GM12878 (cell line): Measurements from ENCODE around the gene AJUBA. TPM values are rescaled to one million over a fixed set of nuclear protein-coding genes. Genes with fewer than 3 reads are reported as not detected.

Source experiments
- ATAC-seq: fragments of 200-7000 bp; cut with Tn5 transposase; 3 replicates; pipeline ENCODE4 v1.9.1; 2020; ENCODE audit warnings: mild to moderate bottlenecking, moderate library complexity
- BruUV-seq: library from RNA; stranded (reverse); fragments of 400-500 nt; replicated peaks from 2 replicates; lab custom pipeline; 2021; lab: Mats Ljungman, UMichigan
- CTCF ChIA-PET: fragments of 300-600 bp; sonication (Branson Sonifier 250); formaldehyde crosslinking; extraction: SDS; loops from one replicate; lab custom pipeline; 2021; ENCODE audit warnings: inconsistent platforms; lab: Yijun Ruan, JAX
- POLR2A ChIA-PET: fragments of 350-600 bp; formaldehyde crosslinking; extraction: SDS; loops from one replicate; lab custom pipeline; 2021; ENCODE audit warnings: inconsistent platforms; lab: Charles Lee
- RAD21 ChIA-PET: fragments of 300-600 bp; sonication (Branson Sonifier 250); formaldehyde crosslinking; loops from one replicate; lab custom pipeline; 2023; ENCODE audit warnings: antibody characterized with exemption; ENCODE audit not compliant: unreplicated experiment; lab: Charles Lee
- SMC1A ChIA-PET: fragments of 300-600 bp; sonication (Branson Sonifier 250); formaldehyde crosslinking; loops from one replicate; lab custom pipeline; 2023; ENCODE audit not compliant: unreplicated experiment, uncharacterized antibody; lab: Charles Lee
- DNase-seq: peaks from one replicate; pipeline ENCODE4 v3.0.0-alpha.2; 2011; ENCODE audit warnings: low read depth, low spot score
- FAIRE-seq: peaks from 3 replicates; lab custom pipeline; 2011; peaks lifted over from hg19 to GRCh38; lab: Jason Lieb, UNC
- H2AFZ ChIP-seq: 2 replicates; pipeline ENCODE4 v1.6.0; 2011; ENCODE audit warnings: low read depth, low read length, control low read depth; ENCODE audit not compliant: control insufficient read depth
- H3K27ac ChIP-seq: 2 replicates; pipeline ENCODE4 v1.5.1; 2011; ENCODE audit warnings: control low read depth; ENCODE audit not compliant: control insufficient read depth, insufficient read depth
- H3K27me3 ChIP-seq, 2 experiments: replicated peaks in 1 of 2; 2 replicates each; pipeline versions ENCODE4 v1.6.0 to v1.6.1; 2011; ENCODE audit warnings: low read length in 1 of 2; ENCODE audit not compliant: control insufficient read depth in 2 of 2, insufficient read depth in 2 of 2
- H3K36me3 ChIP-seq, 2 experiments: 2 replicates each; pipeline ENCODE4 v1.5.1; 2011; ENCODE audit warnings: low read length in 1 of 2; ENCODE audit not compliant: control insufficient read depth in 2 of 2, insufficient read depth in 2 of 2
- H3K4me1 ChIP-seq: 2 replicates; pipeline ENCODE4 v1.6.1; 2011; ENCODE audit warnings: mild to moderate bottlenecking, low read length, moderate library complexity, mixed read lengths; ENCODE audit not compliant: control insufficient read depth, insufficient read depth
- H3K4me2 ChIP-seq: 2 replicates; pipeline ENCODE4 v1.6.0; 2011; ENCODE audit warnings: control low read depth; ENCODE audit not compliant: control insufficient read depth, insufficient read depth
- H3K4me3 ChIP-seq: fragments of 200-600 bp; sonication (generic); 2 replicates; pipeline ENCODE4 v1.5.1; 2016
- H3K79me2 ChIP-seq: 2 replicates; pipeline ENCODE4 v1.6.0; 2011; ENCODE audit warnings: low read length; ENCODE audit not compliant: control insufficient read depth, insufficient read depth
- H3K9ac ChIP-seq: 2 replicates; pipeline ENCODE4 v1.8.0; 2011; ENCODE audit warnings: low read length, control low read depth, mixed read lengths; ENCODE audit not compliant: control insufficient read depth, insufficient read depth
- H3K9me3 ChIP-seq: replicated peaks from 3 replicates; pipeline ENCODE4 v1.5.1; 2011; ENCODE audit warnings: mild to moderate bottlenecking, low read length; ENCODE audit not compliant: control insufficient read depth, insufficient read depth
- H4K20me1 ChIP-seq: 2 replicates; pipeline ENCODE4 v1.6.0; 2011; ENCODE audit not compliant: control insufficient read depth, insufficient read depth
- ATF2 ChIP-seq: IDR thresholded peaks from 2 replicates; pipeline ENCODE4 v1.6.1; 2012; ENCODE audit warnings: low read length, inconsistent platforms
- BHLHE40 ChIP-seq, 2 experiments: fragments of 450-650 bp in 1 of 2; IDR thresholded peaks; 2 replicates each; pipeline ENCODE4 v1.6.1; 2011 to 2017; ENCODE audit warnings: low read depth in 2 of 2, borderline replicate concordance in 1 of 2, improper control_type of control experiment in 1 of 2, low read length in 1 of 2, mild to moderate bottlenecking in 1 of 2
- CTCF ChIP-seq, 3 experiments: IDR thresholded peaks in 2 of 3; conservative IDR thresholded peaks in 1 of 3; 2 replicates each; pipeline ENCODE4 v1.5.1; 2011; ENCODE audit warnings: low read depth in 3 of 3, low read length in 3 of 3, mild to moderate bottlenecking in 3 of 3, control low read depth in 2 of 3, moderate library complexity in 2 of 3, inconsistent platforms in 1 of 3, mixed read lengths in 1 of 3; ENCODE audit not compliant: control insufficient read depth in 2 of 3, insufficient read depth in 1 of 3; ENCODE audit errors: extremely low read depth in 1 of 3
- EGR1 ChIP-seq, 2 experiments: IDR thresholded peaks; 1 replicate in 1 of 2; 2 replicates in 1 of 2; pipeline ENCODE4 v1.6.1; 2011 to 2012; ENCODE audit warnings: low read depth in 2 of 2, low read length in 2 of 2, borderline replicate concordance in 1 of 2, mild to moderate bottlenecking in 1 of 2, moderate library complexity in 1 of 2
- KDM1A ChIP-seq: fragments of 200-600 bp; sonication (generic); IDR thresholded peaks from 2 replicates; pipeline ENCODE4 v1.6.1; 2016; ENCODE audit warnings: borderline replicate concordance
- MYC ChIP-seq: IDR thresholded peaks from 2 replicates; pipeline ENCODE4 v1.6.1; 2011; ENCODE audit warnings: mild to moderate bottlenecking, low read length, moderate library complexity, inconsistent platforms; ENCODE audit not compliant: insufficient read depth, insufficient replicate concordance, insufficient read length, severe bottlenecking
- NFXL1 ChIP-seq: fragments of 450-650 bp; IDR thresholded peaks from 2 replicates; pipeline ENCODE4 v1.6.1; 2017; ENCODE audit warnings: antibody characterized with exemption, mild to moderate bottlenecking, borderline replicate concordance
- PAX8 ChIP-seq: fragments of 450-650 bp; IDR thresholded peaks from 2 replicates; pipeline ENCODE4 v1.6.1; 2017; ENCODE audit warnings: mild to moderate bottlenecking, moderate library complexity
- RAD21 ChIP-seq: IDR thresholded peaks from 2 replicates; pipeline ENCODE4 v1.6.1; 2011; ENCODE audit warnings: mild to moderate bottlenecking, low read depth, low read length, moderate library complexity; ENCODE audit not compliant: insufficient read depth
- SMARCA5 ChIP-seq: fragments of 450-650 bp; IDR thresholded peaks from 2 replicates; pipeline ENCODE4 v1.6.1; 2017; ENCODE audit warnings: mild to moderate bottlenecking
- SMC3 ChIP-seq: IDR thresholded peaks from 2 replicates; pipeline ENCODE4 v1.6.1; 2011; ENCODE audit warnings: low read length, improper control_type of control experiment, borderline replicate concordance
- WRNIP1 ChIP-seq: IDR thresholded peaks from 2 replicates; pipeline ENCODE4 v1.6.1; 2011; ENCODE audit warnings: low read depth, low read length, improper control_type of control experiment, borderline replicate concordance
- YY1 ChIP-seq: IDR thresholded peaks from 2 replicates; pipeline ENCODE4 v1.6.1; 2011; ENCODE audit warnings: low read depth, mild to moderate bottlenecking, low read length
- ZBED1 ChIP-seq: IDR thresholded peaks from 2 replicates; pipeline ENCODE4 v1.6.1; 2016; ENCODE audit warnings: borderline replicate concordance
- ZNF274 ChIP-seq: IDR thresholded peaks from one replicate; pipeline ENCODE4 v1.8.0; 2011; ENCODE audit not compliant: insufficient read length, insufficient read depth
- WGBS: methylation state at CpG from one replicate; pipeline ENCODE4 v1.1.6; 2016; ENCODE audit warnings: low lambda C conversion rate; ENCODE audit not compliant: insufficient replicate concordance, insufficient coverage; ENCODE audit errors: missing lambda C conversion rate; 5-methylcytosine and 5-hydroxymethylcytosine counted together
- in situ Hi-C: fragments of 300-500 bp; cut with MboI; formaldehyde crosslinking; loops from 9 replicates; pipeline ENCODE4 v1.14.3; 2018; ENCODE audit warnings: mixed read lengths
- intact Hi-C: fragments of 100-400 bp; cut with micrococcal nuclease; formaldehyde crosslinking; loops from one replicate; pipeline ENCODE4 v1.14.2; 2022; ENCODE audit not compliant: unreplicated experiment
- polyA plus RNA-seq, 11 experiments: library from polyadenylated mRNA; depleted of rRNA in 4 of 11; unstranded in 6 of 11; stranded (reverse) in 5 of 11; fragments of >200 nt; fragmentation: Nextera tagmentation in 4 of 11; fragmentation: Illumina TruSeq in 1 of 11; extraction: Ambion mirVana in 4 of 11; extraction: Trizol in 1 of 11; gene quantifications; 1 replicate in 1 of 11; 2 replicates in 10 of 11; pipeline versions ENCODE4 v1.2.1 to v1.2.3, GENCODE V29; 2011 to 2016; ENCODE audit warnings: inconsistent platforms in 2 of 11, missing spikeins in 2 of 11, low read depth in 1 of 11
- total RNA-seq, 4 experiments: library from RNA; depleted of rRNA in 3 of 4; stranded (reverse); fragments of >200 nt in 3 of 4; fragmentation: Illumina TruSeq in 1 of 4; extraction: Trizol in 1 of 4; gene quantifications; 2 replicates each; pipeline versions ENCODE4 v1.2.1 to v1.2.3, GENCODE V29; 2013 to 2021

Gene AJUBA
- total and polyA plus RNA-seq, 10 of the 15 experiments (the other 5 are each of a cell fraction or from before 2014, with no cell fraction given) = 0.03 to 18.1 (median 0.36) TPM; not detected in 1

GRCh38 chr14:22986508-22987054 is 4.2 kb upstream of the AJUBA start:
- in situ Hi-C loops = no loop called here
- peak; percentile 90 for ATAC-seq
- RAD21 ChIA-PET = interaction anchor here (0.6 to 9.1 kb wide), 39 partner anchors 9 to 416 kb away, joined by 3 to 224 read pairs (median 4); partner anchors contain the start of genes ACIN1, C14orf119, CDH24 and HAUS4

More at GRCh38 chr14:22986508-22987054, 4.2 kb upstream of the AJUBA start:
- peak; percentile 61; the same call in 1 of the 2 replicates for TF ChIP-seq WRNIP1
- peak; percentile 94 for TF ChIP-seq SMC3
- no peak for TF ChIP-seq EGR1 (IDR thresholded peaks at IDR 0.05; ENCODE audit: borderline replicate concordance in 1 of 2, low read depth in 2 of 2, low read length in 2 of 2)
- TF ChIP-seq SMARCA5 = peak; percentile 69; the same call in 1 of the 2 replicates
- TF ChIP-seq CTCF (IDR thresholded peaks at IDR 0.05 in 2 of 3, conservative IDR thresholded peaks at IDR 0.05 in 1 of 3; ENCODE audit: control insufficient read depth in 2 of 3, extremely low read depth in 1 of 3, insufficient read depth in 1 of 3, low read depth in 3 of 3, low read length in 3 of 3) = peak; percentile 85 to 94 (median 93)
- 0 out of 4 replicates have a peak, but pooled peaks have one; percentile 6 to 29 for TF ChIP-seq BHLHE40 (IDR thresholded peaks at IDR 0.05; ENCODE audit: borderline replicate concordance in 1 of 2, low read depth in 2 of 2, low read length in 1 of 2)
- peak; percentile 67; the same call in 1 of the 2 replicates for TF ChIP-seq YY1
- no peak for TF ChIP-seq PAX8
- no peak for TF ChIP-seq MYC
- no peak for TF ChIP-seq ZNF274
- TF ChIP-seq ZBED1 = no peak
- TF ChIP-seq RAD21 = peak; percentile 95
- no peak for TF ChIP-seq ATF2
- no peak for TF ChIP-seq NFXL1
- TF ChIP-seq KDM1A = no peak
- DNase-seq (no peak), FAIRE-seq (peak; percentile 95)
- WGBS = 26% methylated on average over 5 of the region's 5 CpGs
- no peaks in the 10 kb centered on the region for H4K20me1 ChIP-seq
- no peaks in the 10 kb centered on the region; a peak in 1 of 4 replicates for H3K36me3 ChIP-seq
- CTCF ChIA-PET = interaction anchor here (0.6 to 25.0 kb wide), 48 partner anchors 10 to 597 kb away, joined by 3 to 853 read pairs (median 6); partner anchors contain the start of genes ACIN1, C14orf119, CDH24 and HAUS4
- no peaks in the 10 kb centered on the region for H3K9me3 ChIP-seq
- H3K27me3 ChIP-seq = peaks cover 3% of the 10 kb centered on the region in 2 experiments
- intact Hi-C loops = loop anchor here (1.0 to 10.0 kb wide), 2 partner anchors 72 to 602 kb away; no protein-coding TSS in a partner anchor
- no peak overlapping the region for H2AFZ ChIP-seq
- no peaks in the 10 kb centered on the region for H3K79me2 ChIP-seq
- SMC1A ChIA-PET = interaction anchor here (0.7 to 7.6 kb wide), 45 partner anchors 8 to 671 kb away, joined by 3 to 156 read pairs (median 5); partner anchors contain the start of genes ACIN1, C14orf119, CDH24 and HAUS4
- no peak overlapping the region for H3K4me3 ChIP-seq
- BruUV-seq = no TSS peak
- no peak overlapping the region for H3K9ac ChIP-seq
- H3K27ac ChIP-seq = no peak overlapping the region
- no peaks in the 10 kb centered on the region; the same call in 1 of the 2 replicates for H3K4me1 ChIP-seq
- H3K4me2 ChIP-seq = no peak overlapping the region
- POLR2A ChIA-PET = interaction anchor here (0.7 to 2.3 kb wide), 9 partner anchors 8 to 73 kb away, joined by 3 to 17 read pairs (median 6); no protein-coding TSS in a partner anchor
